K562 (cell line): ENCODE data around the gene CASP6. TPM values are rescaled to one million over a fixed set of nuclear protein-coding genes. Genes with fewer than 3 reads are reported as not detected.

ENCODE experiments used
- CHCHD3 ChIP-seq: fragments of 250-450 bp; sonication (Bioruptor Pico); IDR thresholded peaks from 2 replicates; pipeline ENCODE4 v2.1.2; 2022; ENCODE audit warnings: mild to moderate bottlenecking
- GTF2E2 ChIP-seq: fragments of 200-800 bp; sonication (Bioruptor generic); IDR thresholded peaks from 2 replicates; pipeline ENCODE4 v1.6.1; 2016; ENCODE audit warnings: missing genetic modification characterization, missing compliant biosample characterization
- HEY1 ChIP-seq: fragments of 250-450 bp; sonication (Bioruptor Pico); IDR thresholded peaks from 2 replicates; pipeline ENCODE4 v1.5.0; 2020; ENCODE audit warnings: mild to moderate bottlenecking, moderate library complexity, borderline replicate concordance
- MAFK ChIP-seq: IDR thresholded peaks from 2 replicates; pipeline ENCODE4 v1.6.1; 2011; ENCODE audit warnings: low read length, improper control_type of control experiment
- NFE2 ChIP-seq: IDR thresholded peaks from 2 replicates; pipeline ENCODE4 v1.6.1; 2014; ENCODE audit warnings: antibody characterized with exemption, low read depth
- NR1H2 ChIP-seq: sonication (generic); formaldehyde crosslinking; IDR thresholded peaks from 2 replicates; pipeline ENCODE4 v1.4.0; 2020; ENCODE audit warnings: mild to moderate bottlenecking, missing genetic modification reagents
- POLR2AphosphoS2 ChIP-seq: IDR thresholded peaks from 2 replicates; pipeline ENCODE4 v1.6.1; 2012; ENCODE audit warnings: low read length, improper control_type of control experiment
- RB1 ChIP-seq: fragments of 450-650 bp; IDR thresholded peaks from 2 replicates; pipeline ENCODE4 v1.6.1; 2017; ENCODE audit warnings: low read depth, mild to moderate bottlenecking
- REST ChIP-seq, 2 experiments: fragments of 450-650 bp; formaldehyde crosslinking in 1 of 2; IDR thresholded peaks; 2 replicates each; pipeline versions ENCODE4 v1.4.0 to v1.6.1; 2014 to 2020; ENCODE audit warnings: mild to moderate bottlenecking in 2 of 2, borderline replicate concordance in 1 of 2, low read depth in 1 of 2
- ZKSCAN1 ChIP-seq: fragments of 150-350 bp; IDR thresholded peaks from 2 replicates; pipeline ENCODE4 v1.6.1; 2016; ENCODE audit warnings: low read depth, low read length
- polyA plus RNA-seq, 8 experiments: library from polyadenylated mRNA; depleted of rRNA in 4 of 8; stranded (reverse) in 5 of 8; unstranded in 3 of 8; fragments of >200 nt; fragmentation: Nextera tagmentation in 2 of 8; fragmentation: Illumina TruSeq in 1 of 8; extraction: Ambion mirVana in 2 of 8; extraction: Trizol in 1 of 8; gene quantifications; 2 replicates each; pipeline versions ENCODE4 v1.2.1 to v1.2.3, GENCODE V29; 2011 to 2014; ENCODE audit warnings: inconsistent platforms in 1 of 8, missing spikeins in 1 of 8
- total RNA-seq, 7 experiments: library from RNA; depleted of rRNA in 6 of 7; stranded (reverse); fragments of >200 nt in 6 of 7; fragmentation: Illumina TruSeq in 2 of 7; extraction: Trizol in 2 of 7; gene quantifications; 2 replicates each; pipeline versions ENCODE4 v1.2.1 to v1.2.3, GENCODE V29; 2011 to 2021; ENCODE audit warnings: low replicate concordance in 1 of 7
- TF ChIP-seq, protein P1 (sequence below): sonication (generic); formaldehyde crosslinking; IDR thresholded peaks from 2 replicates; pipeline ENCODE4 v1.8.0; 2022; ENCODE audit warnings: mild to moderate bottlenecking, missing genetic modification reagents, borderline replicate concordance

The CASP6 gene
- total and polyA plus RNA-seq, 9 of the 15 experiments (the other 6 are each of a cell fraction or from before 2014, with no cell fraction given), result 20.8 to 72.7 (median 39.1) TPM

DNA sequence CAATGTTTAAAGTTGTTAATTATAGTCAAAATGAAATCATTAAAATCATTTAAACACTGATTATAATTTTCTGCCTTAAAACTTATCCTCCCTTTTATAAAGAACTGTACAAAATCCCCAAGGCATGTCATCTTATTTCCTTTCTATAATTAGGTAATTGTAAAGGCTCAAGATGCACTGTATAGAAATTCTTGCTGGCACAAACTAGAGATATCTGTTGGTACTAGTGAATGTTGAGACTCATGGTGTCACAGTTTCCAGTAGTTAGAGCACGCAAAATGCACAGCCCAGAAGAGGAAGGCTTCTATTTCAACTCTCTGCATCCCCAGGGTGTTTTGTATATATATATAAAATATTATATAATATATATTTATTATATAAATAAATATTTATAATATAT is 49.3 kb upstream of the CASP6 start (continued):
- TF ChIP-seq REST (IDR thresholded peaks at IDR 0.05; ENCODE audit: borderline replicate concordance) (no peak), REST (CRISPR knock-in tag; IDR thresholded peaks at IDR 0.05; ENCODE audit: low read depth) (no peak), NR1H2 (CRISPR knock-in tag) (no peak), HEY1 (CRISPR knock-in tag) (no peak), ZKSCAN1 (no peak), POLR2AphosphoS2 (no peak), CHCHD3 (CRISPR knock-in tag) (no peak), NFE2 (no peak), MAFK (no peak), RB1 (no peak), GTF2E2 (tag) (no peak)
- TF ChIP-seq, protein P1, sequence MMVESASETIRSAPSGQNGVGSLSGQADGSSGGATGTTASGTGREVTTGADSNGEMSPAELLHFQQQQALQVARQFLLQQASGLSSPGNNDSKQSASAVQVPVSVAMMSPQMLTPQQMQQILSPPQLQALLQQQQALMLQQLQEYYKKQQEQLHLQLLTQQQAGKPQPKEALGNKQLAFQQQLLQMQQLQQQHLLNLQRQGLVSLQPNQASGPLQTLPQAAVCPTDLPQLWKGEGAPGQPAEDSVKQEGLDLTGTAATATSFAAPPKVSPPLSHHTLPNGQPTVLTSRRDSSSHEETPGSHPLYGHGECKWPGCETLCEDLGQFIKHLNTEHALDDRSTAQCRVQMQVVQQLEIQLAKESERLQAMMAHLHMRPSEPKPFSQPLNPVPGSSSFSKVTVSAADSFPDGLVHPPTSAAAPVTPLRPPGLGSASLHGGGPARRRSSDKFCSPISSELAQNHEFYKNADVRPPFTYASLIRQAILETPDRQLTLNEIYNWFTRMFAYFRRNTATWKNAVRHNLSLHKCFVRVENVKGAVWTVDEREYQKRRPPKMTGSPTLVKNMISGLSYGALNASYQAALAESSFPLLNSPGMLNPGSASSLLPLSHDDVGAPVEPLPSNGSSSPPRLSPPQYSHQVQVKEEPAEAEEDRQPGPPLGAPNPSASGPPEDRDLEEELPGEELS (CRISPR knock-in tag), result no peak
- TF ChIP-seq, all 486 proteins: peak for 0
